ENCODE data around the gene PNPLA3.
"Not testable (repeated sequence)": the region's sequence is repeated elsewhere in the genome, so short reads cannot be mapped to it uniquely, and the experiment has no call there.

Gene PNPLA3

DNA sequence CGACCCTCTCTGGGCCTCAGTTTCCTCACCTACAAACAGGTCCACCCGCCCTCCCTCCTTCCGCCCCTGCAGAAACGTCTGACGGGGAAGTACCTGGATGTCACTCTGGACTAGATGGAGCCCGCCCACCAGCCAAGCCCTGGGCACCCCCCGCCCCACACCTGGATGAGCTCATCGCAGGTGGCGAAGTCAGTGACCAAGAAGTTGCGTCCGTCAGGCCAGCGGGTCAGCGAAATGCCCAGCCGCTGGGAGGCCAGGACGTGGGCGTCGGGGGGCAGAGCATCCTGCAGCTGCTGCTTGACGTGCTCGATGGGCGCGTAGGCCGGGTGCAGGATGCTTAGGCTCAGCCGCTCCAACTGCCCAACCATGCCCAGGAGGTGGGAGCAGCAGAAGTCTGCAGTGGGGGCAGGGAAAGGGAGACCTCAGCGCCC lies 32.7 kb upstream of the PNPLA3 start:
- no peak for DNase-seq

GRCh38 chr22:43891360-43892182 lies 32.0 kb upstream of the PNPLA3 start, which contains the start of gene PNPLA5:
TSS of gene PNPLA5 (minus strand) at chr22:43892013. CDS start at chr22:43891880, 133 bp downstream.
- no peak for DNase-seq

DNA sequence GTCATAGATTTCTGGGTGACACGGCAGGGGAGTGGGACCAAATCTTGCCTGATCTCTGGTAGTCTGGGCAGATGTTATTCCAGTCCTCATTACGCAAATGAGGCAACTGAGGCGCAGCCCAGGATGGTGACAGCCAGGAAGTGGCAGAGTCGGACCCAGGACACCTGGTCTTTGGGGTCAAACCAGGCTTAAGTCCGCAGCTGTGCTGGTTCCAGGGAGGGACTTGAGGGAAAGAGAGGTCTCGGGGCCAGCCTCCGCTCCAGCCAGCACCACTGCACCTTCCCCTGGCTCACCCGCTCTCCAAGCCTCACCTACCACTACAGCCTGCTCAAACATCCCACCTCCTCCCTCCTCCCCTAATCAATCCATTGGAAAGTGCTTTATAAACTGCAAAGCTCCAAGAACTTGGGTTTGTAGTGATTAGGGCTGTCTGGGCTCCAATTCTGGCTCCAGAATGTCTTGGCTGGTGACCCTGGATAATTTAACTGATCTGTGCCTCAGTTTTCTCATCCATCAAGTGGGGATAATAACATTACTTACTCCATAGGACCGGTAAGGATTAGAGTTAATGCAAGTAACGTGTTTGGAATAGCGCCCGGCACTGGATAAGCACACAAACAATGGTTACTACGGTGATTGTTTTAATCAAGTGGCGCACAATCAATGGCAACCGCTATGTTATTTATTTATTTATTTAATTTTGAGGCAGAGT lies 31.3 kb upstream of the PNPLA3 start:
- no peak for DNase-seq

- DNase-seq: no peak
Measured at GRCh38 chr22:43893266-43893665, 30.3 kb upstream of the PNPLA3 start.

DNA sequence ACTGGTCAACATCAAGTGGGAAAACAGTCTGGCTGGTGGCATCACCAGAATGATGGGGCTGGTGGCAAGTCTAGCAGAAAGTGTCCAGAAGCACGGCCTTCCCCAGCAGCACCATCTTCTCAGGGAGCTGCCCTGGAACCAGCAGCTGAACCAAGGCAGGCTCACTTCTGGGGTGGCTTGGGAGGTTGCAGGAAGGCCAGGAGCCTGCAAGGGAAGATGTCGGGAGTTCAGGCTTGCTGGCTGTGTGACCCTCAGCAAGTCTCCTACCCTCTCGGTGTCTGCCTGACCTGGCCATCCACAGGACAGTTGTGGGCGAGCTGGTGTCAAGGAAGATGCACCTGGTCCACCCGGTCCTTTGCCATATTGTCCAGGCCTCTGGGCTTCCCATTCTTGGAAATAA lies 29.5 kb upstream of the PNPLA3 start:
- no peak for DNase-seq

GRCh38 chr22:43895986-43896645 lies 27.5 kb upstream of the PNPLA3 start:
- DNase-seq: no peak

DNA sequence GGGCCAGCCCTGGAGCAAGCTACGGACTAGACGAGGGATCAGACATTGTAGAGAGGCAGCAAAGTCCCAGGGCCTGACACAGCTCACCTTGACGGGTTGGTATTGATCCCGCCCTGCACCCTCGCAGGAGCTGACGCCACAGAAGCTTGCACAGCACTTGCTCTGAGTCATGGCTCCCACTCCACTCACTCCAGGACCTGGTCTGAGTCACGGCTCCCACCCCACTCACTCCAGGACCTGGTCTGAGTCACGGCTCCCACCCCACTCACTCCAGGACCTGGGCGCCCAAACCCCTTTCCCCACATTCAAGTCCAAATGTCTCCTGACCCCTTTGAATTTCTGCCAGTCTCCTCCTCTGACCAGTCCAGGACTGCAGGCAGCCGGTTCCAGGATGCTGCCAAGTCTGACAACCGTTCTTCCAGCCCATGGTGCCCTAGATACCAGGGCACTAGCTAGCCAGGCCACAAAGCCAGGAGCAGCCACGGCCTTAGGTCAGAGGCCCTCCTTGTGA lies 25.8 kb upstream of the PNPLA3 start:
- DNase-seq: no peak

- DNase-seq: no peak
Measured at GRCh38 chr22:43900206-43900605, 23.4 kb upstream of the PNPLA3 start.

- no peak for DNase-seq
Measured at GRCh38 chr22:43901976-43902643, 21.5 kb upstream of the PNPLA3 start.

DNA sequence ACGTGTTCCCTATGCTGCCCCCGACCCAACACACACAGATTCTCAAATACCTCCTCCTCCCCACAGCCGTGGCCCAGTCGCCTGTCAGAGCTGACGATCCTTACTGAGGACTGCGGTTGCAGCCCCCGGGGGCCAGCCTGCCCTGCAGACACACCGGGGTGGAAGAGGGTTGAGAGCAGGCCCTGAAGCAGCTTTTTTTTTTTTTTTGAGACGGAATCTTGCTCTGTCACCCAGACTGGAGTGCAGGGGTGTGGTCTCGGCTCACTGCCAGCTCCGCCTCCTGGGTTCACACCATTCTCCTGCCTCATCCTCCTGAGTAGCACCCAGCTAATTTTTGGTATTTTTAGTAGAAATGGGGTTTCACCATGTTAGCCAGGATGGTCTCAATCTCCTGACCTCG lies 20.6 kb upstream of the PNPLA3 start:
- DNase-seq: not testable (repeated sequence)

DNA sequence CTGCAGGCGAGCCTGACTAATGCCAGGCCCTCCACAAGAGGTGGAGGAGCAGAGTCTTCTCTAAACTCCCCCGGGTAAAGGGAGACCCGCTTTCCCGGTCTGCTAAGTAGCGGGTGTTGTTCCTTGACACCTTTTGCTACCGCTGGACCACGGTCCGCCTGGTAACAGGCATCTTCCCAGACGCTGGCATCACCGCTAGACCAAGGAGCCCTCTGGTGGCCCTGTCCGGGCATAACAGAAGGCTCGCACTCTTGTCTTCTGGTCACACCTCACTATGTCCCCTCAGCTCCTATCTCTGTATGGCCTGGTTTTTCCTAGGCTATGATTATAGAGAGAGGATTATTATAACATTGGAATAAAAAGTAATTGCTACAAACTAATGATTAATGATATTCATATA lies 19.2 kb upstream of the PNPLA3 start:
- not testable (repeated sequence) for DNase-seq

- no peak for DNase-seq
Measured at GRCh38 chr22:43905681-43906080, 17.9 kb upstream of the PNPLA3 start.

DNA sequence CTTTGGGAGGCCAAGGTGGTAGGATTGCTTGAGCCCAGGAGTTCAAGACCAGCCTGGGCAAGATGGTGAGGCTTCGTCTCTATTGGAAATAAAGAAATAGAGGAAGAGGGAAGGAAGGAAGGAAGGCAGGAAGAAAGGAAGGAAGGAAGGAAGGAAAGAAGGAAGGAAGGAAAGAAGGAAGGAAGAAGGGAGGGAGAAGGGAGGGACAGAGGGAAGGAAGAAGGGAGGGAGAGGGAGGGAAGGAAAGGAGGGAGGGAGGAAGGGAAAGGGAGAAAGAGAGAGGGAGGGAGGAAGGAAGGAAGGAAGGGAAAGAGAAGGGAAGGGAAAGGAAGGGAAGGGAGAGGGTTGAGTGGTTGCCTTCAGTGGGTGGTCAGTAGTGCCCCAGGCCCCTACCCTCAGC lies 13.9 kb upstream of the PNPLA3 start:
- no peak for DNase-seq

- no peak for DNase-seq
Measured at GRCh38 chr22:43910178-43910695, 13.4 kb upstream of the PNPLA3 start.

DNA sequence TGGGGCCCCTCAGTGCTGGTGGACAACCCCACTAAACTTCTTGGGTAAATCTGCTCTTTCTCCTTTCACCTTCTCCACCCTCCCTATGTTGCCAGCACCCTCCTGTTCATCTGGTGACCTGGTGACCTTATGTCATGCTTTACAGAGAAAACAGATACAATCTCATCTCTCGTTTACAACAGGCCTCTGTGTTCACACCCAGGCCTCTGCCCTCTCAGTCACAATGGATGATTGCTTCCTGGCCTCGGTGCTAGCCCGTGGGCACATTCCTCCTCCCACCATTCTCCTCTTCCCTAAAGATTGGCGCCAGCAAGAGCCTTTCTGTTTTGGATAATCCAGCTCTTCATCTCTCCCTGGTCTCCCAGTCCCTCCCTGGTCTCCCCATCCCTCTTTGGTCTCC lies 12.3 kb upstream of the PNPLA3 start:
- DNase-seq: no peak

DNA sequence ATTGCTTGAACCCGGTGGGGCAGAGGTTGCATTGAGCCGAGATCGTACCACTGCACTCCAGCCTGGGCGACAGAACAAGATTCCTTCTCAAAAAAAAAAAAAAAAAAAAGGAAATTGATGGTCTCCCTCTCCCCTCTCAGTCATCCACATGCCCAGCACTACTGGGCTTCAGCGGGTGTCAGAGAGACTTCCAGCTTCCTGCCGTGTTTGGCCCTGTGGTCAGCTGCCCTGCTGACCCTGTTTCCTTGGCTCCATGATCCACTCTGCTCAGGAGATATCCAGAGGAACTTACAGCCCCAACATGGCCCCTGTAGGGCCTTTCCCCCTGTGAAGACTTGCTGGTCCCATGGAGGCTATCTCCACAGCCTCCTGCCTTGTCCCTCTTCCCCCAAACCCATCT lies 6.1 kb upstream of the PNPLA3 start:
- DNase-seq: no peak

DNA sequence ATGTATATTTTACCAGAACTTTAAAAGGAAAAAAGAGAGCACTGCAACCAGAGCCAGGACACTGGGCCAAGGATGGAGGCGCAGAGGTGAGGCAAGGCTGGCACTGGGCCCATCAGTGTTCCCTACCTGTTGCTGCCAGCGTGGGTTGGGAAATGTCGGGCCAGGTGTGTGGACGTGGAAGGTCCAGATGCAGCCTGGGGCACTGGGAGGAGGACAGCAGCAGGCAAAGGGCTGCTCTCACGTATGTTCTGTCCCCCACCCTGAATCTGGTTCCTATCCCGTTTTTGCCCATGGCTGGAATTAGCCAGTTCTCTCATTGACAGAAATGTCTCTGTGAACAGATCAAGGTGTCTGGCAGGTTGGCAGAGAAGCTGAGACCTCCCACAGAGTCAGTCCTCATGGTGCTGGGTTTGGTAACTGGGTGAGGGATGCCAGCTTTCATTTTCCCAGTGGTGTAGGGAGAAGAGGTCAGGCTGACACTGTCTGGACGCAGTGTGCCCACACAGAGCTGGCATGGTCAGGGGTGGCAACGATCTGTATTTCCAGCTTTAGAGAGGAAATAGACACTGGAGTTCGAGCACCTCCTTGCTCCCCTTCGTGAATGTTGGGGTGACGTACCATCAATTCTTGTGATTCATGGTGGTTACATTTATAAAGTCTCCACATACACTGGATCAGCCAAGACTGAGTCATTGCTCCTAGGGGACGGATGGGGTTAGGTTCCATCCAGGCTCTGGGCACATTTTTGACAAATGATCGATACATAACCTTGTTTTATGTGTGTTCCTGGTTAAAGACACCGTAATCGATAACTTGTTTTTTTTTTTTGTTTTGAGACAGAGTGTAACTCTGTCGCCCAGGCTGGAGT lies 4.3 kb upstream of the PNPLA3 start:
- no peak for DNase-seq

- no peak for DNase-seq
Measured at GRCh38 chr22:43921370-43921769, 2.2 kb upstream of the PNPLA3 start.

- no peak for DNase-seq
Measured at GRCh38 chr22:43922123-43922522, 1.5 kb upstream of the PNPLA3 start.

- DNase-seq: peak; percentile 25
Measured at GRCh38 chr22:43923191-43923590, 414 bp upstream of the PNPLA3 start.

- no peak for DNase-seq
Measured at GRCh38 chr22:43924877-43925276, 1.3 kb downstream of the PNPLA3 start.

Data from KG1 (cell line).